Mucosa of gallbladder (tissue), 1 donor: ENCODE measurements around the gene RAD51B. TPM values are rescaled to one million over a fixed set of nuclear protein-coding genes. Genes with fewer than 3 reads are reported as not detected.
"Not testable (repeated sequence)": the region's sequence is repeated elsewhere in the genome, so short reads cannot be mapped to it uniquely, and the experiment has no call there.

ENCODE experiments used
- DNase-seq: peaks from one replicate; pipeline ENCODE4 v3.0.0-alpha.2; 2020; ENCODE audit warnings: low spot score
- total RNA-seq: library from RNA; stranded (reverse); gene quantifications from one replicate; pipeline ENCODE4 v1.2.1, GENCODE V29; 2021
- donor health status: DM: no; HTN: no; CAD: no.

The RAD51B gene
- total RNA-seq, 1 donor from 2014 or later = 18.5 TPM

DNA sequence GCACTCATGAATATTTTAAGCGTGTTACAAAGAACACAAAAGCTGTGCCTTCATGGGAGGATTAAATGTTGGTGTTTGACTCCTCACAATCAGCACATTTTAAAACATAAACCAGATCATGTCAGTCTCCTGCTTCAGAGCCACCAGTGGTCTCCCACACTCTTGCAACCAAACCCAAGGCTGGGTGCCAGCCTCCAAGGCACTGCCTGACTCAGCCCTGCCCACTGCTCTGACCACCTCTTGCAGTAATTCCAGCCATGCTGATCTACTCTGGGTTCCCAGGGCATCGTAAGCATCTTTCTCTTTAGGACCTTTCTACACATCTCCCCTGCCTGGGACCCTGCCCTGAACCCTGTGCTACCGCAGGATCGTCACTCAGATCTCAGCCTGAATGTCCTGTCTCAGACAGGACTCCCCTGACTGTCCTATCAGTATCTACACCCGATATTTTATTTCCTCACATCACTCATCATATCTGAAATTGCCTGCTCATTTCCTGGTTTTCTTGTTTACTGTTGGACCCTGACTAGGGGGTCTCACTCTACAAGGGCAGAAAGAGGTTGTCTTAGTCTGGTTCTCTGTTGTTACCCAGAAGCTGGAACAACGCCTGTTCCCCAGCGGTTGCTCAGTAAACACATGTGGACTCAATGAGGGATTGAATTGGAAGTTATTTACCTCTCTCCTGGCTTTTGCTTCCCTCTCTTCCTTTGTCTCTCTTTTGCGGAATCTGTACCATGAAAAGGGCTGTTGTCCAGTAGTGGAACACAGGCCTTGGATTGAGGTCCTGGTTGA lies 449.8 kb downstream of the RAD51B start:
- DNase-seq = no peak

DNA sequence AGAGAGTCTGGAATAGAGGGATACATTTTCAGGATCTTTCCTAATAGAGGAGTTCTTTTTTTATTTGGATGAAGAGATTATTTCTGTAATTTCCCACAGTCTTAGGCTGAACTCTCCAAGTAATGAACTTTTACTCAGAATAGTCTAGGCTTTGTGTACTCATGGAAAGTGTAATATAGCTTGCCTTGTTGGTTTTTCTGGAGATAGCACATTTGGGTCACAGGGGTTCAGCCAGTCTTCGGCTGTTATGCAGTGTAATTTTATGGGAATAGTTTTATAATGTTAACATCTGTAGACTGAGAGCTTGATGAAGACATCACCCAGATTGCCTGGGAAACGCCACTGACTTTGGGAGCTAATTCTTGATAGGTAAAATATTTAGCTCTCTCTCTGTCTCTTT lies 450.8 kb downstream of the RAD51B start:
- no peak for DNase-seq

- no peak for DNase-seq
These were observed 452.4 kb downstream of the RAD51B start for GRCh38 chr14:68271913-68272391.

- DNase-seq = no peak
These were observed 453.8 kb downstream of the RAD51B start for GRCh38 chr14:68273413-68273812.

GRCh38 chr14:68274725-68275124 lies 455.1 kb downstream of the RAD51B start:
- DNase-seq = no peak

DNA sequence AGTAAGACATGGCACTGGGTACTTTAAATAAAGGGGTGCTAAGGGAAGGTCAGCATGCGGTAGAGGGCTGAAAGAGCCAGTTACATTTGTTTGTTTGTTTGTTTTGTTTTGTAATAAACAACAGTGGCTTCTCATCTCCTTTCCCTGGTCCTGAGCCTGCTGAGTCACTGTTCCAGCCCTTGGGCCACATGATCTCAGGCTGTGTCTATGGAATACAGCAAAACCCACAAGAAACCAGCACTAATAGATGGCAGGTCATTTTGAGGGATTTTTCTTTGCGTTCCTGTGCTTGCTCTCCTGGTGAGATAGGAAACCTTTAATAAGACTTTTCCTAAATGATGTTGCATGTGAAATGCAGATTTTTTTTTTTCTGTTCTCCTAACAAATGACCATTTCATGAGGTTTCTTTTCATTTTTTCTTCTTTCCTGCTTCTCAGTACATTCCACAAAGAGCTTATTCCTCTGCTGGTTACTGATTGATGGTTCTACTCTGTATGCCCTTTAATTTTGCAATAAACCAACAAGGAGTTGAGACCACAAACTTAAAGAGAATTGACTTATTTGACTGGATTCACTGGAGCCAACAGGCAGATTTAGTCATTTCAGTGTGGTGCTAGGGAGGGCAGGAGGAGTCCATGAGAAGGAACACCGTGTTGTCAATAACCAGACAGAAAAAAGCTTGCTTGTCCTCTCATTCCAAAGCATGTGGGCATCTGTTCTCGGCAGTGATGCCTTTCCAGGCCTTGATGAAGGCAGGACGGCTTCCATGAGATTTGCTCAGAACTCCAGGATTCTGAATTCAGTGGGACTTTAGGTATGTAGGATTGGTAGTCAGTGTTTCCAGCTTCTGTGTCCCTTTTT lies 459.2 kb downstream of the RAD51B start:
- no peak for DNase-seq

DNA sequence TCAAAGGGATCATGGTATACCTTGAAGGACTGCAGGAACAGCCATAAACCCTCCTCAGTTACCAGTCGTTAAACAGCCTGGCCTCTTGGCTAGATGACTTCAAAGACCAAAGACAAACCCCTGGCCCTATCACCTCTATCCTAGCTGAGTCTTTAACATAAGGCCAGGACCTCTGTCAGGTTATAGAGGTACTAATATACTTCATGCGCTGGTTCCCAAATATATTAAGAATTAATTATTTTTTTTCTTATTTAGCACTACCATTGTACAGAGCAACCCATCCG lies 459.8 kb downstream of the RAD51B start:
- DNase-seq = no peak

DNA sequence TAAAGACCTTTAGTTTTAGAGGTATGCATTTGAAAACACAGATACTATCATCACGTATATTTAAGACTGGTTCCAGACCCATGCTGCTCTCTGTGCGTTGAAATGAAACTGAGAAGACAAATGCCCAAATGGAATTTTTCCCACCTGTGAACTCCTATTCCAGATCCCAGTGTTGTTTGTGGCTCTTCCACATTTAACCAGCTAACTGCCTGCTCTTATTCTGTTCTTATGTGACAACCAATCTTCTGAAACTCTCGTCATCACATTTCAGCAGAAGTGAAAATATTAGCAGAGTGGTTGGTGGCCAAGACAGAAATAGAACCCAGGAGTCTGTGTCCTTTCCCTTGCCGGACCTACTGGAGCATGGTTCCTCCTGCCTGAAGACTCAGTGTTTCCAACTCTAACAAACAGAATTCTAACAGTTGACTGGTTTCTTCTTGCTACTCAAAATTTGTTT lies 460.2 kb downstream of the RAD51B start:
- no peak for DNase-seq

DNA sequence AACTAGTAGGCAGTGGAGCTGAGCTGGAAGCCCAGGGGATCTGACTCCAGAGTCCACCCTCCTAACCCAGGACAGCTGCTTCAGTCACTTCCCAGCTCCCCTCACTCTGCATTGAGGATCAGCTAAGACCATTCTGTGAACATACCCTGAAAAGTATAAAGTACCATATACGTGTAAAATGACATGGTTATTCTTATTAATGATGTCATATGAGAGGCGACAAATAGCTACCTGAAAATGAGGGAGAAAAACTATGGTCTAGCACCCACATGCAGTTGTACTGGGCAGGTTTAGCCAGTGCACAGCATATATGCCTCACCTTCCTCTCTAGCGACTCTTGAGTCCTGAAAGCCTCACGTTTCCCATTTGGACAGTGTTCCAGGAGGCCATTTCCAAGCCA lies 461.9 kb downstream of the RAD51B start:
- no peak for DNase-seq

GRCh38 chr14:68282479-68283377 lies 463.1 kb downstream of the RAD51B start:
- DNase-seq = no peak

DNA sequence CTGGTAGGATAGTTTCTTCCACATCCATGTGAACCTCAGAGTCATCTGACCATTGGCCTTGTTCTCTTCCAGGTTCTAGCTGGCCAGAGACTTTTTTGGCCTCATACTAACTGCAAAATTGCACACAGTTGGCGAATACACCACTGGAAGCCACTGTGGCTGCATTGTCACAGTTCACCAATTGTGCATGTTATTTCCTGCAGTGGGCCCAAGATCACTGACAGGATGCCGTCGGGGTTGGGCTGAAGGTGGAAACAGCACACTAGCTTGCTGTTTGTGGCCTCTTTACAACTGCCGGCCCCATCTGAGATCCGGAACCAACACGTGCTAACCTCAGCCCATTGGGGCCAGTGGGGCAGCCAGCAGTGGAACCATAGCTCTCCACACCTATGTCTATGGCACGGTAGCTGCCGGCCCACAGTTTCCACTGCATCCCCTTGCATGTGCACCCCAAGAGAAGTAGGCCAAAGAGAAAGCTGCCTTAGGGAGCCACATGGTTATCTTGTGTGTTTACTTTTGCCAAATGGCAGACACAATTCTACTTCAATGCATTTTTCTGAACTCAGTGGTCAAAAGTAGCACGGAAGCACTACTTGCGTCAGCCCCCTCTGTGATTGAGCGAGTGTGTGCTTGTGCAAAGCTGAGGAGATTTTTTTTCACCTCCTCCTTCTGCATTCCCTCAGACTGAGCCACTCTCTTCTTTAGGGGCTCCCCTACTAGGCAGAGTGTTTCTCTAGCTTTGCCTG lies 464.0 kb downstream of the RAD51B start:
- DNase-seq = no peak

DNA sequence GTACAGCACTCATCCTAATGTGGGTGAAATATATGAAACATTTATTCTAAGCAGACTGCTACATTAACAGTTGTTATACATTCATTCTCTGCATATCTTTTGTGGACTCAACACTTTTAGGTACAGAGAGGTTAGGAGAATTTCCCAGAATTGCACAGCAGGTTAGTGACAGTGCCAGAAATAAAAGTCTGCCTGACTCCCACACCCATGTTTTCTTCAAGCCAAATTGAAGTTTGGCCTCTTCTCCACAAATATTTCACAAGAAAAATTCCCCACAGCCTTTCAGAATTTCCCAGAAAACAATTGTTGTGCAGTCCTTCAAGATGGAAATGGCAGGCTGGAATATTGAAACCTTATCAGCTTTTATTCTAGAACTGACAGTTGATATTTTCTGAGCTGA lies 464.8 kb downstream of the RAD51B start:
- no peak for DNase-seq

- DNase-seq = no peak
These were observed 465.3 kb downstream of the RAD51B start for GRCh38 chr14:68284834-68285233.

DNA sequence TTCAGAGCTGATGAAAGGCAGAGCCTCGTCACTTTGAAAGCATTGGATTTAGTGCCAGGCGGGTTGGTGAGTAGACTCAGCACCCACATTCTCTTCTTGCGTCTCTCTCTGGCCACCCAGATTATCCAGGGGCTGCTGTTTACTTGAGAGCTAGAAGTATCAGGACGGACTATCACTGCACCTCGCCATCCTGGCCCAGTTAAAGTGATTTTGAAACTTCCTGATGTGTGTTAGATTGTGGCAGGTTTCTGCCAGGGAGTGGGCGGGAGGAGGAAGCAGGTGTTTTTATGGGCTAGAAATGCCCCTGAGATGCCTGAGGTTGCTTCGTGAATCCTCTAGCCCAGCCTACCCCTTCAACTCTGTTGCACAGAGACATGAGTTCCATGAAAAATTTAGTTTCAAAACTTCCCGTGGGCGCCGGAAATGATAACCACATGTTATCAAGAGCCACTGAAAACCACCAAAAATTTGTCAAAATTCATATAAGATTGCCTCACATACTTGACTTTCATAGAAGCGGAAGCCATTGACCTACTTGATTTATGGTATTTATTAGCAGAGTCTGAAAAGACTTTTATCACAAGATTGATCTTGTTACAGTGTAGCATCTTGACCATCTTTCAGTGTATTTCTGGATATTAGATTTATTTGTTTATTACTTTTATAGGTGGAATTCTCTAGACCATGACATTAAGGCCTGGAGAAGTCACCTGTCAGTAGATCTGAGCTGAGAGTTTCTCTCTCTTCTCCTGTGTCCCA lies 466.0 kb downstream of the RAD51B start:
- DNase-seq = no peak

DNA sequence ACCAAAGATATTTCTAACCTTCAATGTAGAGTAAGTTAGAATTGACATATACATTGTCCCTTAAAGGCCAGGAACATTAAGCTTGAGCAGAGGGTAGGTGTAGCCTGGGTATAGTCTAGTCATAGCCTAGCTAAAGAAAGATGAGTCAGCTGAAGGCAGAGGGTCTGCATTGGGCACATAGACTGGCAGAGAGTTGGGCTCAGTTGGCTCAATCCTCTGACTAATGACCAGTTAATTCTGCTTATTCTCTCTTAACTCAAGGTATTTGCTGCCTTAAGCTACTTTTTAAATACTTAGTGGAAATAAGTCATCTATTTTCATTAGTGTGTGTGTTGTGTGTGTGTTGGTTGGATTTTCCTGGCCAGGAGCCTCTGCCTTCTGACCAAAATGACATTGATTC lies 467.1 kb downstream of the RAD51B start:
- no peak for DNase-seq

GRCh38 chr14:68289452-68289851 lies 469.9 kb downstream of the RAD51B start:
- DNase-seq = not testable (repeated sequence)

DNA sequence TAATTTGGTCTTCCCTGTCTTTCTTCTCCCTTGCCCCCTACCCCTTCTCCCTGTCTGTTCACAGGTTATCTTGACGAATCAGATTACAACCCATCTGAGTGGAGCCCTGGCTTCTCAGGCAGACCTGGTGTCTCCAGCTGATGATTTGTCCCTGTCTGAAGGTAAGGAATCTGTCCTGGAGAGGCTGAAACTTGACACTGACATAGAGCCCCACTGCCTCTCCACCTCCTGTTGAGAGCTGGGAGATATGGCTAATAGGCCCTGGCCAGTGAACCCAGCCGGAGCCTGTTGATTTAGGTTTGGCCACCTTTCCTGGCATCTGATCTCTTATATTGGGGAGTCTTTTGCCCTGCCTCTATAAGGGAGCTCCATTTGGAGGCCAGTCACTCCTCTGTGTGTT lies 472.2 kb downstream of the RAD51B start:
- DNase-seq = no peak

DNA sequence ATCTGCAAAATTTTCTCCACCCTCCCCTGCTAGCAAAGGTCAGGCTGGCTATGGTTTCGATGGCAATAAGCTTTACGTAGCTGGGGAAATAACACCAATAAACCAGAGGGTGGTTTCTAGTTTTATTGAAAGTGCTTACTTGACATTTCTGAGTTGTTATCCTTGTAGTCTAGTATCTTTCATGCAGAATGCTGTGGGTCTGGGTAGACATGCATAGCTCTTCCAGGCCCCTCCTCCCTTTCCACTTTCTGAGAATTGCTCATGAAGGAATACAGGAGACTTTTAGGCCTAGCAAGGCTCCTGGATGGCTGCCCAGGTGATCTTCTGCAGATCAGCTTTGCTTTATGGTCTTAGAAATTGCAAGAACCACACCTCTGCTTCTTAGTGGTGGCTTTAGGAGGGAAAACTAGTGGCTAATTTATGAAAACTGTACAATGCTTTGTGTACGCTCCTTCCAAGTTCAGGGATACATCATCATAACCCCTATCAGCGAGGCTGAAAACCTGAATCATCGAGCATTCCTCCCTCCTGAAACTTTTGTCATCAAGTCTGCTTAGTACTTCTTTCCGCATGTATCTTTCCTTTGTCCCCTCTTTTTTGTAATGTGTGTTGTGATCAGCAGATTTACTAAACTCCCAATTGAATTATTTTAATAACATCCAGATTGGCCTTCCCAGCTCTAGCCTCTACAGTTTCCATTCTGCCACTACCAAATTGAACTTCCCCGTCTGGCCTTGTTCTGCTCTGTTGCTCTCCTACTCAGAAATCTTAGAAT lies 473.0 kb downstream of the RAD51B start:
- no peak for DNase-seq

GRCh38 chr14:68293404-68293803 lies 473.8 kb downstream of the RAD51B start:
- no peak for DNase-seq
